RWPE2 (cell line): Measurements from ENCODE around the gene COPS7A.

Source experiments
- ATAC-seq: fragments of 200-7000 bp; cut with Tn5 transposase; 3 replicates; pipeline ENCODE4 v1.9.1; 2021; ENCODE audit warnings: low read depth
- DNase-seq: peaks from one replicate; pipeline ENCODE4 v3.0.0-alpha.2; 2020; ENCODE audit warnings: low spot score
- H3K27ac ChIP-seq: fragments of 450-650 bp; 2 replicates; pipeline ENCODE4 v1.5.1; 2017; ENCODE audit warnings: mild to moderate bottlenecking; ENCODE audit not compliant: poor library complexity, severe bottlenecking
- H3K27me3 ChIP-seq: fragments of 250-450 bp; sonication (Bioruptor Pico); 2 replicates; pipeline ENCODE4 v1.5.1; 2021; ENCODE audit warnings: mild to moderate bottlenecking, moderate library complexity; ENCODE audit not compliant: insufficient read depth, poor library complexity, severe bottlenecking
- H3K36me3 ChIP-seq: fragments of 250-450 bp; sonication (Bioruptor Pico); 2 replicates; pipeline ENCODE4 v1.5.1; 2020; ENCODE audit warnings: low read depth, mild to moderate bottlenecking, moderate library complexity
- H3K4me1 ChIP-seq: fragments of 250-450 bp; sonication (Bioruptor Pico); 2 replicates; pipeline ENCODE4 v1.5.1; 2021; ENCODE audit warnings: mild to moderate bottlenecking, moderate library complexity; ENCODE audit not compliant: insufficient read depth, poor library complexity, severe bottlenecking
- H3K4me3 ChIP-seq: fragments of 250-450 bp; sonication (Bioruptor Pico); 2 replicates; pipeline ENCODE4 v1.5.1; 2021; ENCODE audit warnings: mild to moderate bottlenecking, moderate library complexity; ENCODE audit not compliant: severe bottlenecking
- H3K9me3 ChIP-seq: fragments of 250-450 bp; sonication (Bioruptor Pico); 2 replicates; pipeline ENCODE4 v1.5.1; 2021; ENCODE audit warnings: mild to moderate bottlenecking, moderate library complexity; ENCODE audit not compliant: severe bottlenecking
- TF ChIP-seq, protein P1 (sequence below): fragments of 450-650 bp; IDR thresholded peaks from one replicate; pipeline ENCODE4 v1.5.1; 2017; ENCODE audit warnings: mild to moderate bottlenecking, moderate library complexity; ENCODE audit not compliant: poor library complexity, severe bottlenecking

Gene COPS7A

DNA sequence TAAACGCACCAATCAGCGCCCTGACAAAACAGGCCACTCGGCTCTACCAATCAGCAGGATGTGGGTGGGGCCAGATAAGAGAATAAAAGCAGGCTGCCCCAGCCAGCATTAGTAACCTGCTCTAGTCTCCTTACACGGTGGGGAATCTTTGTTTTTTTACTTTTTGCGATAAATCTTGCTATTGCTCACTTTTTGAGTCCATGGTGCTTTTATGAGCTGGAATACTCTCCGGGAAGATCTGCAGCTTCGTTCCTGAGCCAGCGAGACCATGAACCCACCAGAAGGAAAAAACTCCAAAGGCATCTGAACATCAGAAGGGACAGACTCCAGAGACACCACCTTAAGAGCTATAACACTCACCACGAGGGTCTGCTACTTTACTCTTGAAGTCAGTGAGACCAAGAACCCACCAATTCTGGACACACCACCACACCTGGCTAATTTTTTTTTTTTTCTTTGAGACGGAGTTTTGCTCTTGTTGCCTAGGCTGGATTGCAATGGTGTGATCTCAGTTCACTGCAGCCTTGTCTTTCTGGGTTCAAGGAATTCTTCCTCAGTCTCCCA is 6.9 kb upstream of the COPS7A start:
- H3K27ac ChIP-seq, result no peak overlapping the region
- no peak for DNase-seq

DNA sequence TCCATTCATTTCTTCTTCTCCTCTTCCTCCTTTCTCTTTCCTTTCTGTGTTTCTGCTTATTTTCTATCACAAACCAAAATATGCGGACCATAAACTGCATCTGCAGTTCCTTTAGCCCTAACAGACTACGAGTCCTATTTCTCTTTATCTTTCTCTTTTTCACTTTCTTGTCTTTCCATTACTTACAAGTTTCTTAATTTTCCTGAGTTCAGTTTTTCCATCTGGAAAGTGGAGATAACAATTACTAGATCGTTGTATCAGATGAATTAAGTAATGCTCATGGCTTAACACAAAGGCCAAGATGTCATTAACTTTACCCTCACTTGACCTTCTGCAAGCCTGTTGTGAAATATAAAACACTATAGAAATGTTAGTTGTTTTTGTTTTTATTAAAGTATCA is 983 bp upstream of the COPS7A start:
- no peak for DNase-seq
- no peaks in the 10 kb centered on the region for H3K27me3 ChIP-seq
- no peaks in the 10 kb centered on the region for H3K9me3 ChIP-seq
- peak overlapping the region; percentile 52 for H3K4me3 ChIP-seq
- ATAC-seq, result no peak
- H3K4me1 ChIP-seq, result peaks cover 8% of the 10 kb centered on the region
- H3K27ac ChIP-seq, result peak overlapping the region; percentile 70
- peaks cover 7% of the 10 kb centered on the region; the same call in 1 of the 2 replicates for H3K36me3 ChIP-seq
- TF ChIP-seq, protein P1, sequence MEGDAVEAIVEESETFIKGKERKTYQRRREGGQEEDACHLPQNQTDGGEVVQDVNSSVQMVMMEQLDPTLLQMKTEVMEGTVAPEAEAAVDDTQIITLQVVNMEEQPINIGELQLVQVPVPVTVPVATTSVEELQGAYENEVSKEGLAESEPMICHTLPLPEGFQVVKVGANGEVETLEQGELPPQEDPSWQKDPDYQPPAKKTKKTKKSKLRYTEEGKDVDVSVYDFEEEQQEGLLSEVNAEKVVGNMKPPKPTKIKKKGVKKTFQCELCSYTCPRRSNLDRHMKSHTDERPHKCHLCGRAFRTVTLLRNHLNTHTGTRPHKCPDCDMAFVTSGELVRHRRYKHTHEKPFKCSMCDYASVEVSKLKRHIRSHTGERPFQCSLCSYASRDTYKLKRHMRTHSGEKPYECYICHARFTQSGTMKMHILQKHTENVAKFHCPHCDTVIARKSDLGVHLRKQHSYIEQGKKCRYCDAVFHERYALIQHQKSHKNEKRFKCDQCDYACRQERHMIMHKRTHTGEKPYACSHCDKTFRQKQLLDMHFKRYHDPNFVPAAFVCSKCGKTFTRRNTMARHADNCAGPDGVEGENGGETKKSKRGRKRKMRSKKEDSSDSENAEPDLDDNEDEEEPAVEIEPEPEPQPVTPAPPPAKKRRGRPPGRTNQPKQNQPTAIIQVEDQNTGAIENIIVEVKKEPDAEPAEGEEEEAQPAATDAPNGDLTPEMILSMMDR, result no peak

More for the DNA sequence above, 6.9 kb upstream of the COPS7A start:
- H3K36me3 ChIP-seq, result no peaks in the 10 kb centered on the region
- H3K4me3 ChIP-seq, result no peak overlapping the region
- H3K4me1 ChIP-seq, result no peaks in the 10 kb centered on the region
- H3K9me3 ChIP-seq, result no peaks in the 10 kb centered on the region
- TF ChIP-seq, protein P1, result no peak
- no peaks in the 10 kb centered on the region for H3K27me3 ChIP-seq
- no peak for ATAC-seq

DNA sequence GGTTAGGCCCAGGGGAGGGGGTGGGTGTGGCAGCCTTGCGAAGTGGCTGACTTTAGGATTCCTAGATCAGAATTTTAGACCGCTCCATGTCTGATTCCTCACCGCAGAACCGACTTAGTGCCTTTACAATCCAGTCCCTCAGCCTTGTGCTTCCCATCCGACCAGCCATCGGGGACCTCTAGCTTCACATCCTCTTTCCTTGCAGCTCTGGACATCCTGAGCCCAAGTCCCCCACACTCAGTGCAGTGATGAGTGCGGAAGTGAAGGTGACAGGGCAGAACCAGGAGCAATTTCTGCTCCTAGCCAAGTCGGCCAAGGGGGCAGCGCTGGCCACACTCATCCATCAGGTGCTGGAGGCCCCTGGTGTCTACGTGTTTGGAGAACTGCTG is 557 bp downstream of the COPS7A start:
- H3K4me1 ChIP-seq, result peaks cover 8% of the 10 kb centered on the region
- peak; percentile 7 for ATAC-seq
- DNase-seq, result no peak
- peak overlapping the region; percentile 70 for H3K27ac ChIP-seq
- H3K4me3 ChIP-seq, result peak overlapping the region; percentile 52
- peaks cover 17% of the 10 kb centered on the region for H3K36me3 ChIP-seq
- TF ChIP-seq, protein P1, result no peak
- no peaks in the 10 kb centered on the region for H3K27me3 ChIP-seq
- no peaks in the 10 kb centered on the region for H3K9me3 ChIP-seq

DNA sequence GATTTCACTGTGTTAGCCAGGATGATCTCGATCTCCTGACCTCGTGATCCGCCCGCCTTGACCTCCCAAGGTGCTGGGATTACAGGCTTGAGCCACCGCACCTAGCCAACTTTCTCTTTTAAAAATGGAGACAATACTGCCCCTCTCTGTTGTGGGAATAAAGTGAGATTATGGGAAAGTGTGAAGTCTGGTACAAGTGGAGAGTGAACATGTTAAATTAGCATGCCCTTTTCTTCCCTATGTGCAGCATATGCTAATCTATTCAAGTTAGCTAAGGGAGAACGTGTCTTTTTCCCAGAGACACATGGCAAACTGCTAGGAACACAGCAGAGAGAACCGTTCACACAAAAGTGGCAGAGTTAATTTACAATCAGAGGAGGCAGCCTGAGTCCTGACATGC is 1.5 kb downstream of the COPS7A start:
- Histone ChIP-seq H3K36me3 (peaks cover 20% of the 10 kb centered on the region), H3K27ac (peak overlapping the region; percentile 70), H3K4me1 (peaks cover 8% of the 10 kb centered on the region), H3K9me3 (no peaks in the 10 kb centered on the region), H3K27me3 (no peaks in the 10 kb centered on the region), H3K4me3 (no peak overlapping the region)
- TF ChIP-seq, protein P1, result no peak
- no peak for DNase-seq
- no peak for ATAC-seq

DNA sequence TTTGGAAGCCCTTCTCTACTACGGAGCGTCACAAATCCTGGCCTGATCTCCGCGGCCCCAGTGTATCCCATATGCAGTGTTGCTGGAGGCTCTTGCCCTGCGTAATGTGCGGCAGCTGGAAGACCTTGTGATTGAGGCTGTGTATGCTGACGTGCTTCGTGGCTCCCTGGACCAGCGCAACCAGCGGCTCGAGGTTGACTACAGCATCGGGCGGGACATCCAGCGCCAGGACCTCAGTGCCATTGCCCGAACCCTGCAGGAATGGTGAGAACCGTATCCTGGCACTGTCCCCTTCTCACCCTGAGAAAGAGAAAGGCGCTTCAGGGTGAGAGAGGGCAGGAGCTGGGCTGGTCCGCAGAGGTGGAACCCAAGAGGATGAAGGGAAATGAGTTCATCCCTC is 5.3 kb downstream of the COPS7A start:
- ATAC-seq (no peak), DNase-seq (no peak)
- peaks cover 5% of the 10 kb centered on the region for H3K4me1 ChIP-seq
- peaks cover 29% of the 10 kb centered on the region for H3K36me3 ChIP-seq
- H3K27me3 ChIP-seq, result no peaks in the 10 kb centered on the region
- no peak overlapping the region for H3K27ac ChIP-seq
- TF ChIP-seq, protein P1, result no peak
- H3K4me3 ChIP-seq, result no peak overlapping the region
- no peaks in the 10 kb centered on the region for H3K9me3 ChIP-seq
